Spleen (tissue), 11 donors: ENCODE results near the gene EXOSC2. TPM values are rescaled to one million over a fixed set of nuclear protein-coding genes. Genes with fewer than 3 reads are reported as not detected.
A peak's percentile ranks its signal among the peaks of the same experiment; 100 is the strongest.

Experiments
- DNase-seq: peaks from one replicate; pipeline ENCODE4 v3.0.0-alpha.2; 2020
- H3K27ac ChIP-seq, 8 donors: fragments of 200-600 bp; sonication (generic) in 7 of 8; 1 replicate in 4 of 8; 2 replicates in 4 of 8; pipeline versions ENCODE4 v1.5.0 to v1.8.0; 2016 to 2021; ENCODE audit warnings: inconsistent platforms in 4 of 8, mild to moderate bottlenecking in 4 of 8, moderate library complexity in 1 of 8
- H3K27me3 ChIP-seq, 7 donors: fragments of 200-600 bp; sonication (generic) in 6 of 7; replicated peaks in 1 of 7; 1 replicate in 4 of 7; 2 replicates in 3 of 7; pipeline versions ENCODE4 v1.5.0 to v1.8.0; 2016 to 2021; ENCODE audit warnings: inconsistent platforms in 3 of 7, mild to moderate bottlenecking in 1 of 7
- H3K36me3 ChIP-seq, 6 donors: fragments of 200-600 bp; sonication (generic) in 5 of 6; 1 replicate in 4 of 6; 2 replicates in 2 of 6; pipeline versions ENCODE4 v1.5.0 to v1.8.0; 2016 to 2021; ENCODE audit warnings: inconsistent platforms in 2 of 6
- H3K4me1 ChIP-seq, 6 donors: fragments of 200-600 bp; sonication (generic) in 5 of 6; 1 replicate in 3 of 6; 2 replicates in 3 of 6; pipeline versions ENCODE4 v1.5.0 to v1.8.0; 2016 to 2021; ENCODE audit warnings: inconsistent platforms in 3 of 6
- H3K4me3 ChIP-seq, 8 donors: fragments of 200-600 bp; sonication (generic) in 7 of 8; 1 replicate in 4 of 8; 2 replicates in 4 of 8; pipeline versions ENCODE4 v1.5.0 to v1.8.0; 2016 to 2021; ENCODE audit warnings: inconsistent platforms in 4 of 8, mild to moderate bottlenecking in 4 of 8, moderate library complexity in 2 of 8
- H3K9me3 ChIP-seq, 8 donors: fragments of 200-600 bp; sonication (generic) in 7 of 8; 1 replicate in 4 of 8; 2 replicates in 4 of 8; pipeline versions ENCODE4 v1.5.0 to v1.8.0; 2016 to 2021; ENCODE audit warnings: inconsistent platforms in 4 of 8
- POLR2A ChIP-seq, 3 donors: fragments of 450-650 bp; IDR thresholded peaks; one replicate each; pipeline ENCODE4 v1.5.1; 2017; ENCODE audit warnings: antibody characterized with exemption in 3 of 3, mild to moderate bottlenecking in 1 of 3
- POLR2AphosphoS5 ChIP-seq, 3 donors: sonication (generic); formaldehyde crosslinking; IDR thresholded peaks; one replicate each; pipeline ENCODE4 v1.5.1; 2017; ENCODE audit warnings: antibody characterized with exemption in 3 of 3
- WGBS, 5 donors: extraction: QIAGEN DNeasy Blood & Tissue Kit in 3 of 5; methylation state at CpG; one replicate each; pipeline versions ENCODE4 v1.1.5 to v1.1.7; 2013 to 2018; 5-methylcytosine and 5-hydroxymethylcytosine counted together
- intact Hi-C: fragments of 100-400 bp; cut with DNase I; formaldehyde crosslinking; loops from one replicate; pipeline ENCODE4 v1.15.0; 2023; ENCODE audit warnings: low total_unique reads
- polyA plus RNA-seq, 3 donors: library from polyadenylated mRNA; stranded (reverse); fragments of 200-250 nt; gene quantifications; one replicate each; pipeline ENCODE4 v1.2.1, GENCODE V29; 2013
- total RNA-seq, 7 donors: library from RNA; depleted of rRNA in 3 of 7; stranded (reverse); fragments of >200 nt in 3 of 7; fragmentation: NEBNext Ultra II Directional in 4 of 7; extraction: Animal tissue kit (Norgen Biotek cat#: 25700) in 4 of 7; gene quantifications; one replicate each; pipeline versions ENCODE4 v1.1.0 to v1.2.1, GENCODE V29; 2016 to 2021
- TF ChIP-seq, protein P1 (sequence below), 11 experiments: fragments of 200-600 bp in 7 of 11; fragments of 450-650 bp in 4 of 11; sonication (generic) in 4 of 11; IDR thresholded peaks in 8 of 11; conservative IDR thresholded peaks in 3 of 11; 1 replicate in 7 of 11; 2 replicates in 4 of 11; pipeline versions ENCODE4 v1.4.0 to v1.8.0; 2016 to 2021; ENCODE audit warnings: antibody characterized with exemption in 11 of 11, inconsistent platforms in 4 of 11, mild to moderate bottlenecking in 1 of 11
- donor health status: healthy with polysubstance abuse.
- donor health status: DM: no; HTN: no; CAD: no; lungs with moderate emphysema.
- donor health status: DM: no; HTN: no; CAD: no.
- donor health status: Bipolar disorder and iron deficiency.
- donor health status: healthy.
- donor health status: DM: no; HTN: no; CAD: no.
- donor health status: DM: yes; HTN: yes; CAD: no.

Gene EXOSC2
- total and polyA plus RNA-seq, 10 donors = 16.9 to 34.6 (median 24.8) TPM

DNA sequence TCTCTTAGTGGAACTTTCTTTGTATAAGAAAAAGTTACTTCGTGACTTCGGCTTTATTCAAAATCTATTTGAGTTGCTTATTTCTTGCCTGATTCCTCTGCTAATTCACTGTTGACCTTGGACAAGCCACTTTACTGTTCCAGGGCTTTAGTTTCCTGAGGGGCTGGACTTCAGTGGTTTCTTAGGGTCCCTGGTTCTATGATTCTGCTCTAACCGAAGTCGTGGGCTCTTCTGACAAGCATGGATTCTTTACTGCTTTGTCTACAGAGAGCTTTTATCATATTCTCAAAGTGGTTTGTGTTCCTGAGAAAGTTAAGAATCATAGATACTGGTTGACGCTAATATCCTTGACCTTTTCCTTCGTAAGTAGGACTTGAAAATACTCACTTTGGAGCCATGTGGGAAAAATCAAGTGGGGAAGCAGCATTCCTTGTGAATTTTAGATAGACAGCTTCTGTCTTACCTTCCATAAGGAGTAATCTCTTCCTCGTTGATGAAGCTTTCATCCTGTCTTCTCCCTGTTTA lies 21.1 kb downstream of the EXOSC2 start:
- Histone ChIP-seq H3K9me3 (no peaks in the 10 kb centered on the region), H3K4me1 (peaks cover 22 to 67% (median 51%) of the 10 kb centered on the region in 6 donors), H3K36me3 (no peaks in the 10 kb centered on the region), H3K27ac (peak overlapping the region in 5 of 8 donors; percentile 93 to 100 (median 99)), H3K27me3 (no peaks in the 10 kb centered on the region), H3K4me3 (peak overlapping the region; percentile 18 to 95 (median 84))
- intact Hi-C loops = no loop called here
- 52 to 70% (median 60%) methylated on average over 7 of the region's 7 CpGs for WGBS, 5 donors
- DNase-seq = no peak
- TF ChIP-seq POLR2A (IDR thresholded peaks at IDR 0.05) (no peak), POLR2AphosphoS5 (IDR thresholded peaks at IDR 0.05) (no peak)
- TF ChIP-seq, protein P1, sequence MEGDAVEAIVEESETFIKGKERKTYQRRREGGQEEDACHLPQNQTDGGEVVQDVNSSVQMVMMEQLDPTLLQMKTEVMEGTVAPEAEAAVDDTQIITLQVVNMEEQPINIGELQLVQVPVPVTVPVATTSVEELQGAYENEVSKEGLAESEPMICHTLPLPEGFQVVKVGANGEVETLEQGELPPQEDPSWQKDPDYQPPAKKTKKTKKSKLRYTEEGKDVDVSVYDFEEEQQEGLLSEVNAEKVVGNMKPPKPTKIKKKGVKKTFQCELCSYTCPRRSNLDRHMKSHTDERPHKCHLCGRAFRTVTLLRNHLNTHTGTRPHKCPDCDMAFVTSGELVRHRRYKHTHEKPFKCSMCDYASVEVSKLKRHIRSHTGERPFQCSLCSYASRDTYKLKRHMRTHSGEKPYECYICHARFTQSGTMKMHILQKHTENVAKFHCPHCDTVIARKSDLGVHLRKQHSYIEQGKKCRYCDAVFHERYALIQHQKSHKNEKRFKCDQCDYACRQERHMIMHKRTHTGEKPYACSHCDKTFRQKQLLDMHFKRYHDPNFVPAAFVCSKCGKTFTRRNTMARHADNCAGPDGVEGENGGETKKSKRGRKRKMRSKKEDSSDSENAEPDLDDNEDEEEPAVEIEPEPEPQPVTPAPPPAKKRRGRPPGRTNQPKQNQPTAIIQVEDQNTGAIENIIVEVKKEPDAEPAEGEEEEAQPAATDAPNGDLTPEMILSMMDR (IDR thresholded peaks at IDR 0.05 in 8 of 11, conservative IDR thresholded peaks at IDR 0.05 in 3 of 11) = no peak

DNA sequence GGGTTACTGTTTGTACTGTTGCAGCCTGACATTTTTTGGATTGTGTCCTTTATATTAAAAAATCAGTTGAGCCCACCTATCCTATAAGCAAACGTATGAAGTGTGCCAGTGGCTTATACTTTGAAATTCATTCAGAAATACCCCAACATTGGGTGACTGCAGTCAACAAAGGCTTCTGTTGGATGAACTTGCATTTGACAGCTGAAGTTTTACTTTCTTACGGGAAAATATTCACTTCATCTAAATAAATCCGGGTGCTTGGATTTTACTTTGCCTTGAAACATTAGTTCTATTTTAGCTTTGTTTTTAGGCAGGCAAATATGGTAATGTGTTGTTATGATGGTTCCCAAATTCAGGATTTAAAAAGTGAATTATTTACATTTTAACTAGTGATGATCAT lies 21.7 kb downstream of the EXOSC2 start:
- WGBS, 5 donors = 59 to 70% (median 60%) methylated on average over 3 of the region's 3 CpGs
- DNase-seq = no peak
- intact Hi-C loops = no loop called here
- peak overlapping the region in 6 of 8 donors; percentile 2 to 100 (median 99) for H3K27ac ChIP-seq
- peaks cover 22 to 67% (median 51%) of the 10 kb centered on the region in 6 donors for H3K4me1 ChIP-seq
- peak overlapping the region; percentile 18 to 95 (median 84) for H3K4me3 ChIP-seq
- no peaks in the 10 kb centered on the region for H3K27me3 ChIP-seq
- no peaks in the 10 kb centered on the region for H3K9me3 ChIP-seq
- no peaks in the 10 kb centered on the region for H3K36me3 ChIP-seq
- TF ChIP-seq POLR2AphosphoS5 (IDR thresholded peaks at IDR 0.05) (no peak), POLR2A (IDR thresholded peaks at IDR 0.05) (no peak)
- TF ChIP-seq, protein P1 (IDR thresholded peaks at IDR 0.05 in 8 of 11, conservative IDR thresholded peaks at IDR 0.05 in 3 of 11) = no peak

DNA sequence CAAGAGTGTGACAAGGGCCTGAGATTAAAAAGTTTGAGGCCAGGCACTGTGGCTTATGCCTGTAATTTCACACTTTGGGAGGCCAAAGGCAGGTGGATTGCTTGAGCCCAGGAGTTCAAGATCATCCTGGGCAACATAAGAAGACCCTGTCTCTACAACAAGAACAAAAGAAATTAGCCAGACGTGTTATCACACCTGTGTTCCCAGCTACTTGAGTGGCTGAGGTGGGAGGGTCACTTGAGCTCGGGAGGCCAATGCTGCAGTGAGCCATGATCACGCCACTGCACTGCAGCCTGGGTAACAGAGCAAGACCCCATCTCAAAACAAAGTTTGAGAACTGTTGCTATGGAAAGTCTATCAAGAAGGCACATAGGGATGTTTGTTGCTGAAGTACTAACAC lies 25.0 kb downstream of the EXOSC2 start:
- TF ChIP-seq, protein P1 (IDR thresholded peaks at IDR 0.05 in 8 of 11, conservative IDR thresholded peaks at IDR 0.05 in 3 of 11) = no peak
- TF ChIP-seq POLR2AphosphoS5 (IDR thresholded peaks at IDR 0.05) = no peak
- TF ChIP-seq POLR2A (IDR thresholded peaks at IDR 0.05) = no peak
- Histone ChIP-seq H3K9me3 (no peaks in the 10 kb centered on the region), H3K27ac (no peak overlapping the region), H3K36me3 (peaks cover 0 to 10% (median 0%) of the 10 kb centered on the region in 6 donors), H3K4me3 (no peak overlapping the region), H3K4me1 (peaks cover 22 to 55% (median 40%) of the 10 kb centered on the region in 6 donors), H3K27me3 (no peaks in the 10 kb centered on the region)
- intact Hi-C loops = no loop called here
- WGBS, 5 donors = 83 to 96% (median 93%) methylated on average over 3 of the region's 3 CpGs
- DNase-seq = no peak

DNA sequence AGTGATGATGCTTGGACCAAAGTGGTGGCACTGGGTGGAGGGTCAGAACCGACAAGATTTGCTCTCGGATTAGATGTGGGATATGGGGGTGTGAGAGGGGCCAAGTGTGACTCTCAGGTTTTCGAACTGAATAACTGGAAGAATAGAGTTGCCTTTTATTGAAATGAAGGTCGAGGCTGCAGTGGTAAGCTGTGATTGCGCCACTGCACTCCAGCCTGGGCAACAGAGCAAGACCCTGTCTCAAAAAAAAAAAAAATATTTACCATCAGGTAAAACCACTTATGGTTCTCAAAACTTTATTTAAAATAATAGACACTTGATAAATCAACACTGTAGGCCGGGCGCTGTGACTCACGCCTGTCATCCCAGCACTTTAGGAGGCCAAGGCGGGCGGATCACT lies 27.2 kb downstream of the EXOSC2 start:
- no peak overlapping the region for H3K27ac ChIP-seq
- no peak for DNase-seq
- no peak overlapping the region for H3K4me3 ChIP-seq
- no peaks in the 10 kb centered on the region for H3K27me3 ChIP-seq
- intact Hi-C loops = no loop called here
- H3K4me1 ChIP-seq = peaks cover 4 to 33% (median 19%) of the 10 kb centered on the region in 6 donors
- no peaks in the 10 kb centered on the region for H3K9me3 ChIP-seq
- TF ChIP-seq POLR2A (IDR thresholded peaks at IDR 0.05) (no peak), POLR2AphosphoS5 (IDR thresholded peaks at IDR 0.05) (no peak)
- TF ChIP-seq, protein P1 (IDR thresholded peaks at IDR 0.05 in 8 of 11, conservative IDR thresholded peaks at IDR 0.05 in 3 of 11) = no peak
- H3K36me3 ChIP-seq = peaks cover 0 to 10% (median 0%) of the 10 kb centered on the region in 6 donors
- 93 to 98% (median 95%) methylated on average over 10 of the region's 10 CpGs for WGBS, 5 donors
